GM18867 (cell line): ENCODE measurements around the gene CDK18.

Experiments used
- ATAC-seq: cut with Tn5 transposase; IDR thresholded peaks from one replicate; pipeline ENCODE4 v1.9.1; 2021; ENCODE audit warnings: mild to moderate bottlenecking, moderate library complexity; ENCODE audit not compliant: unreplicated experiment

CDK18 gene

DNA sequence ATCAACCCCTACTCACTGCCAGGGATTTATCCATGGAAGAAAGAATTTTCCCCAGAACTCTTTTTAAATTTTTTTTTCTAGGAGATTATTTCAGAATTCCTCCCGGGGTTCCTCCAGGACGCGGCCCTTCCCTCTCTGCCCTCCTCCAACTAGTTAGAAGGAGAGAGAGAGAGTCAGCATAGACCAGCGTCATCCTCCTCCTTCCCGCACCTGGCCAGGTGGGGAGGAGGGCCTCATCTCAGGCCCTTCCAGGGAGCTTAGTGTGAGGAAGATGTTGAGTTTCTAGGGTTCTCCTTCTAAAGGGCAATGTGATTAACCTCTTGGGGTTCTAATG, 63.6 kb downstream of the CDK18 start:
- no peak for ATAC-seq

DNA sequence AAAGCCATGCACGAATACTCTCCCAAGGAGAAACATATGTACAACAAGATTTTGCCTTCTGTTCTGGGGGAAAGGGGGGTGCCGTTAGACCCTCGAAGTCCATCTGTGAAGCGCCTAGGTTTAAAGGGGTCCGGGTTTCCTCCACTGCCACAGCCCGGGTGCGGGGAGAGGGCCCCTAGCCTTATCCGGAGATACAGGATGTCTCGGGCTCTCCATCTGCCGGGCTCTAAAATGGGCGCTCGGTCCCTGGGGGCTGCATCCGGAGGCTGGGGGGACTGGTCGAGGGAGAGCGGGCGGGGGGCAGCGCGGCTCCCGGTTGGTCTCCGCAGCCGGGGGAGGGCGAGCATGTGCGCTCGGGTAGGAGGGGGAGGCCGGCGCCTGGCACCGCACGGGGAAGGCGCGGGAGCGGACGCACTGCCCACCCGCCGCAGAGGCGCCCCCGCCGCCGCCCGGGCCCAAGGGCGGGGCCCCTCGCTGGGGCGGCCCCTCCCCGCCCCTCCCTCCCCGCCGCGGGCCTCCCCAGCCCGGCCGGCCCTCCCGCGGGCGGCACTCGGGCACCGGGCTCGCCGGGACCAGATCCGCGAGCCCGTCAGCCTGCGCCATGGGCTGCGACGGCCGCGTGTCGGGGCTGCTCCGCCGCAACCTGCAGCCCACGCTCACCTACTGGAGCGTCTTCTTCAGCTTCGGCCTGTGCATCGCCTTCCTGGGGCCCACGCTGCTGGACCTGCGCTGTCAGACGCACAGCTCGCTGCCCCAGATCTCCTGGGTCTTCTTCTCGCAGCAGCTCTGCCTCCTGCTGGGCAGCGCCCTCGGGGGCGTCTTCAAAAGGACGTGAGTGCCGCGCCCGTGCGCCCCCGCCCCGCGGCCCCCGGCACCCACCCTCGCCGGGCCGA, 64.2 kb downstream of the CDK18 start:
- no peak for ATAC-seq

DNA sequence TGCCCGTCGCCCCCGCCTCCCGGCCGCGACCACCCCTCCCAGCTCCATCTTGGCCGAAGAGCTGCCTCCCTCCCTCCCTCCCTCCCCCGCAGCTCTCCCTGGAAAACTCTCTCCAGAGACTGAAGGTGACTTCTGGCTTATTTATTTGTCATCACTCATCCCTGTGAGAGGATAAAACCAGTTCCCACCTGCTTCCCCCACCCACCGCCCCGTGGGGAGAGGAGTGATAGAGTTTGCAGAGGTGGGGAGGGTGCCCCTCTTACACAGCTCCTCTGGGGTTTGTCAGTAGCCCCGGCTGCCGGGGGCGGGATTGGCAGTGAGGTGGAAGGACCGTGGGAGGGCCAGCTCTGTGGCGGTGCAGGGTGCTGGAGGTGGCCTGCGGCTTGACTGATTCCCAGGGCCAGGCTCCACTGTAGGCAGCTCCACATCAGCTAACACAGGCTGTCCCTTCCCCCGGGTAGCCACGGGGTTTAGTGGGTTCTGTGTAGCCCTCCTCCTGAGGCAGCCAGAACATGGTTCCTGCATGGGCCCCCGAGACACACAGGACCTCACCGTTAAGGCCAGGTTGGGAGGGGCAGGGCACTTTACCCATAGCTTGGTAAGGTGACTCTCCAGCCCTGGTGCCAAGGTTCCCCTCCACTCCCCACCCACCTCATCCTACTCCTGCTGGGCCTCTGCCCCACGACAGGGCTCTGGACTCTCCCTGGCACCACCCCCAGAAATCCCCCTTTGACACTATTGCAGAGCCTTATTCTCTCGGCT, 65.1 kb downstream of the CDK18 start:
- no peak for ATAC-seq

DNA sequence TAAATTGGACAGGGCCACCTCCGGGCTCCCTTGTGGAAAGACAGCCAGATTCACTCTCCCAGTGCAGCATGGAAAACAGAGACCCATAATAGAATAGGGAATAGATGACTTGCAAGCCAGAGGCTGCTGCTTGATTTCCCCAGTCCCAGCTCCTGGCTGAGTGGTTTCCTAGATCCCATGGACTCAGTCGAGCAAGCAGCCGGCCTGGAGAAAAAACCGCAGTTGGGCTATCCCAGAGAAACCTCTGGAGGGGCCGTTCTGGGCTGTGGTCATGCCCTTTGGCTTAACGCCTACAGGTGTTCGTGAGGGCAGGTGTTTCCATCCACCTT, 65.7 kb downstream of the CDK18 start:
- ATAC-seq, result no peak

DNA sequence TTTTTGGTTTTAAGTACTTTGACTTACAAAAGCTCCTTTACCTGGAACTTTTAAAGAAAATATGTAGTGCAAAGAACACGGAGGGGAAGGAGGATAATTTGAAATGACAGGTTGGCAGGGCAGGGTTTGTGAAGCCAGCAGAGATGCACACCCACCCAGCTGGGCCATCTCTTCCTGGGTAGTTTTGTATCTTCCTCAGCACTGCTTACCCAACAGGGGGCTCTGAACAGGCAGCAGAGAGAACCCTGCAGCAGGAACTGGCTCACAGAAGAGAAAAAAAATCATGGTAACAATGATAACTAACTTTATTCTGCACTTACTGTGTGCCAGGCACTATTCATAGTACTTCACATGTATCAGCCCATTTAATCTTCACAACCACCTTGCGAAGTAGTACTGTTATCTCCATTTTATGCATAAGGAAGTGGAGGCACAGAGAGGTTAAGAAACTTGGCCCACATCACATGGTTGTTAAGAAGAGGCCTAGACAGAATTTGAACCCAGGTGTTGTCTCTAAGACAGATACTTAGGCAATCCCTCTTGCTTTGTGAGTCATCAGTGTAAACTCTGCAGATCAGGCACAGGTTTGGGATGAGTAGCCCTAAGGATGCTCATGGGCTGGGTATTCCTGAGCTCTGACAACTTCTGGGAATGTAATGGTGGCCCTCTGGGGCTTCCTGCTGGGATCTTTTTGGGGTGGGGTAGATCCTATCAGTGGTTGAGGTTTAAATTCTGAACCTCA, 66.5 kb downstream of the CDK18 start:
- ATAC-seq, result no peak

DNA sequence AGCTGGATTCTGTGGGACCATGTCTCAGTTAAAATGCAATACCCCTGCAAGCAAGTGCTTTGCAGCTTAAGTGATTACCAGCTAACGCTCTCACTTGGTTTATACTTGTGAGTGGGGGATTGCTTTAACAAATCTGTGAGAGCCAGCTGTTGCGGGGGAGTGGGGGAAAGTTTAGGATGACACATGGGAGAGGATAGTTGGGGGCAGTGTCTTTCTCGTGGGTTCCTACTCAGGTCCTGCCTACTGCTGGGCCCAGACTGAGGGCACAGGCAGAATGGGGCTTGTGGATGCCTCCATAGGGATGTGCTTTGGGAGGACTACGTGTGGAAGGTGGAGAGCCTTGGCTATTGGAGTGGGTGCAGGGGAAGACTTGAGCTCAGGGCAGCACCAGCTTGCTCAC, 67.3 kb downstream of the CDK18 start:
- no peak for ATAC-seq

DNA sequence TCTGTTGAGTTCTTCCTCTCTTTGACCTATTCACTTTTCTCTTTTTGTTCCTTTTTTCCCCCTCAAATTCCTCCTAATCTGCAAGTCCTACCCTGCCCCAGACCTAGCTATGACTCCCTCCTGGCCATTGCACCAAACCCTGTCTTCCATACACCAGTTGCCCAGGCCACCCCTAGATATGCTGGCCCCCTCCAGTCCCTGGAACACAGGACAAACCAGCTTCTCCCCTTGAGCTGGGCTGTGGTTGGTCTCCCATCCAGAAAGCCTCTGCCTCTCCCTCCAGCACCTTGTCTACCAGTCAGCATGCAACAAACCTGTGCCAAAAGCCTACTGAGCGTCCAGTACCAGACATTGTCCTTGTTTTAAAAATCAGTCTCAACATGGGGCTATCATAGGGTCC, 68.0 kb downstream of the CDK18 start:
- ATAC-seq, result no peak

GRCh38 chr1:205575294-205575885, 70.9 kb downstream of the CDK18 start:
- ATAC-seq, result no peak

DNA sequence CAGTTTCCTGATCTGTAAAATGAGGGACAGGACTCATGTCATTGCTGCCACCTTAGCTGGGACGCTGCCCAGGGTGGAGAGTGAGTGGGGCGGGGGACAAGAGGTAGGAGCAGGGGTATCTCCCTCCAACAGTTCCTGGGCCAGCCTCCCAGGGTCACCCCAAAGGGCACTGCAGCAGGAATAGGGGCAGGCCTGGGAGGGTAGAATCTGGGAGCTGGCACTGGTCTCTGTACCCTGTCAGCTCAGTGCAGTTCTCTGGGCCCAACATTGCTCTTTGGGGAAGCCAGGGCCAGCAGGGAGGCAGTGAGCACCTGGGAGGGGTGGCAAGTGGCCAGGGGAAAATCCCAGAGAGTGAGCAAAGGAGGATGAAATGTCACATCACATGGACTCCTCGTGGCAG, 71.5 kb downstream of the CDK18 start:
- no peak for ATAC-seq

GRCh38 chr1:205576805-205577761, 72.6 kb downstream of the CDK18 start:
- ATAC-seq, result no peak

DNA sequence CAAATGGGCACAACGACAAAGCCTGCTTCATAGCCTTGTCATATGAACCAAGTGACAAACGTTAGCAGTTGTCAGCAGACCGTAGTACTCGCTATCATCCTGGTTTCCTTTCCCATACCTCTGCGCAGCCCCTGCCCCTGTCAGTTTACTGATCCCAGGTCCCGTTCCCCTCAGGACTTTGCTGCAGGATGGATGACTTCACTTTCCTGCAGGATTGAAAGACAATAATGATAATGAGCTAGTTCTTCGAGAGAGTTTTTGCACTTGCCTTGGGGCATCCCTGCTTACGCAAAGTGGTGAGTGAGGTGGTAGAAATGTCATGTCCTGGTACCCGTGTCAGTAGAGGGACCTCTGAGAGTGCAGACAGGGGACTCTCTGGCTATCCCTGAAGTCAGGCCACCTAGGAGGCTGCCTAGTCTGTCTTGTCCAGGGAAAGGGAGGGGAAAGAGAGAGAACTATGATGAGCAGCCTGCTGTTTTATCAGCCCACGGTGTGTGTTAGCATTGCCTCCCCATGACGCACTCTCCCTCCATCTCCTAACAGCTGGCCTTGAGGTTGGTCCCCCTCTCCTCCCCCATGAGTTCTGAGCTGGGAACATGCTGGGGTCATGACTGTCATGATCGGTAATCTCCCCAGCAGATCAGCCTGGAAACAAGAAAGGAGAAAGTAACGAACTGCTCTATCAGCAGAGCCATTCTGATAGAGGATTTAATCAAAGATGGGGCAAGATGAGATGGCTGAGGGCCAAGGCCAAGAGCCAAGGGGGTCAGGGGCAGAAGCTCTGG, 73.6 kb downstream of the CDK18 start:
- ATAC-seq, result no peak

DNA sequence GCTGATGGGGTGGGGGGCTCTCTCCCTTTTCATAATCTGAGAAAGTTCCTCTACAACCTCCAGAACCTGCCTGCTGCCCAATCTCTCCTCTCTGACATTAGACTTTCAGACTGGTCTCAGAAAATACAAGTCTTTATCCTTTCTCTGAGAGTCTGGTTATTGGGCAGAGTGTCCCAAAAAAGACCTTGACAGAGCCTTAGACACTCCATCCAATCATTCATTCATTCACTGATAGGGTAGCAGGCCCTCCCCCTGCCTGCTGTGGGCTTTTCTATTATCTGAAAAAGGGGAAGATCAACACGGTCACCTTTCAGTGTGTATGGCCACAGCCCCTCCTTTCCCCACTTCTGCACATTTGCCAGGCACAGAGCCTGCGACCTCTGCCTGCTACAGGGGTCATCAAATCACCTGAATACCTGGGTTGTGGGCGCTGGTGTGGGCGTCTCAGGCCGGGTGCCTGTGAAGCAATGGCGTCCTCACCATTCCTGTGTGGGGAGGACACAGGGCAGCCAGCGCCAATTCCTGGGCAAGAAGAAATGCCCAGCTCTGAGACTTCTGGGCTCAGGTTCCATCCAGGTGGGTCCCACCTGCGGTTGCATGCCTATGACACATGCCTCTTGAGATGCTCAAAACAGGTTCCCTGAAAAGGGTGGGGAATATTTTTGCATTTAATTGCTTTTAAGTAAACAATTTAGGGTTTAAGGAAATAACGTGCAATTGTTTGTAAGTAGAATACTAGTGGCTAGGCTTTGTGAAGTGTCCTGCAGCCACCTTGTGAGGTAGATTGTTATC, 74.5 kb downstream of the CDK18 start:
- no peak for ATAC-seq

GRCh38 chr1:205579711-205580110, 75.2 kb downstream of the CDK18 start:
- ATAC-seq, result no peak

DNA sequence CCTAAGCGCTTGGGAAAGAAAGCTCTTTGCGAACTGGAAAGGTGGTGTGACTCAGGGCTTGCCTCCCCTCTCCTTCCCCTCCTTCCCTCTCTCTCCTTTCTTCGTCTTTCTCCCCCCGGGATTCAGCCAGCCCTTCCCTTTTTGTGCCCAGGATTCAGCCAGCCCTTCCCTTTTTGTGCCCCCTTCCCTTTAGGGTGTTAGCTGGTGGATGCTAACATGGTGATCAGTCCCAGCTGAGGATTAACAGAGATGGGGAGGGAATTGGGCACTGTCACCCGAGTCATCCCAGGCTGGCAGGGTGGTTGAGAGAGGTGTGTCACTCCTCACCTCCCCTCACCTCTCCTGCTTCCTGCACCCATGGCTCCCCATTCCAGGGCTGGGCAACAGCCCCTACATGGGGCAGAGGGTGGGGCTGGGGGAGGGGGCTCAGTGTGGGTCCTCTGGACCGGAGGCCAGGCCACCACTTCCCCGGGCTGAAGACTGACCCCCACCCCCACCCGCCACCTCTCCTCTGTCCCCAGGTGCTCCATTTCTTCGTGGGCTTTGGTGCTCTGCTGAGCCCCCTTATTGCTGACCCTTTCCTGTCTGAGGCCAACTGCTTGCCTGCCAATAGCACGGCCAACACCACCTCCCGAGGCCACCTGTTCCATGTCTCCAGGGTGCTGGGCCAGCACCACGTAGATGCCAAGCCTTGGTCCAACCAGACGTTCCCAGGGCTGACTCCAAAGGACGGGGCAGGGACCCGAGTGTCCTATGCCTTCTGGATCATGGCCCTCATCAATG, 75.9 kb downstream of the CDK18 start:
- ATAC-seq, result no peak

- ATAC-seq, result no peak
Measured at GRCh38 chr1:205580923-205581180, 76.4 kb downstream of the CDK18 start.

GRCh38 chr1:205581321-205581980, 77.0 kb downstream of the CDK18 start:
- ATAC-seq, result no peak

- ATAC-seq, result no peak
Measured at GRCh38 chr1:205582046-205582445, 77.6 kb downstream of the CDK18 start.
